Measurements from ENCODE around the gene ETV7. TPM values are rescaled to one million over a fixed set of nuclear protein-coding genes. Genes with fewer than 3 reads are reported as not detected.

The ETV7 gene
- total RNA-seq, 1 donor = 0.09 TPM

- DNase-seq (ENCODE audit: low read depth) = no peak
- no peak overlapping the region for H3K4me3 ChIP-seq (ENCODE audit: low read depth, low read length)
- TF ChIP-seq CTCF (IDR thresholded peaks at IDR 0.05; ENCODE audit: insufficient read depth, low read length) = no peak
Measured at GRCh38 chr6:36426622-36427021, 39.2 kb upstream of the ETV7 start.

GRCh38 chr6:36423101-36423824, 35.8 kb upstream of the ETV7 start:
- peak; percentile 65 for TF ChIP-seq CTCF (IDR thresholded peaks at IDR 0.05; ENCODE audit: insufficient read depth, low read length)
- H3K4me3 ChIP-seq (ENCODE audit: low read depth, low read length) = peak overlapping the region; percentile 76
- peak; percentile 96 for DNase-seq (ENCODE audit: low read depth)

GRCh38 chr6:36422714-36423100, 35.2 kb upstream of the ETV7 start:
- no peak for DNase-seq (ENCODE audit: low read depth)
- no peak for TF ChIP-seq CTCF (IDR thresholded peaks at IDR 0.05; ENCODE audit: insufficient read depth, low read length)
- peak overlapping the region; percentile 76 for H3K4me3 ChIP-seq (ENCODE audit: low read depth, low read length)

GRCh38 chr6:36419310-36419709, 31.8 kb upstream of the ETV7 start:
- no peak overlapping the region for H3K4me3 ChIP-seq (ENCODE audit: low read depth, low read length)
- DNase-seq (ENCODE audit: low read depth) = no peak
- TF ChIP-seq CTCF (IDR thresholded peaks at IDR 0.05; ENCODE audit: insufficient read depth, low read length) = no peak

GRCh38 chr6:36418558-36418957, 31.1 kb upstream of the ETV7 start:
- DNase-seq (ENCODE audit: low read depth) = no peak
- H3K4me3 ChIP-seq (ENCODE audit: low read depth, low read length) = no peak overlapping the region
- TF ChIP-seq CTCF (IDR thresholded peaks at IDR 0.05; ENCODE audit: insufficient read depth, low read length) = no peak

GRCh38 chr6:36414481-36414880, 27.0 kb upstream of the ETV7 start:
- H3K4me3 ChIP-seq (ENCODE audit: low read depth, low read length) = no peak overlapping the region
- TF ChIP-seq CTCF (IDR thresholded peaks at IDR 0.05; ENCODE audit: insufficient read depth, low read length) = no peak
- DNase-seq (ENCODE audit: low read depth) = peak; percentile 31

Measured in fibroblast of the aortic adventitia (primary cell).